PC-9 (cell line): Measurements from ENCODE around the gene PRIM2.
"Not testable (repeated sequence)": the region's sequence is repeated elsewhere in the genome, so short reads cannot be mapped to it uniquely, and the experiment has no call there.

ENCODE experiments used
- CTCF ChIP-seq: fragments of 200-600 bp; sonication (generic); conservative IDR thresholded peaks from 2 replicates; pipeline ENCODE4 v1.6.1; 2017; ENCODE audit warnings: mixed run types, antibody characterized with exemption, mild to moderate bottlenecking, moderate library complexity
- EZH2 ChIP-seq: fragments of 200-600 bp; sonication (generic); IDR thresholded peaks from 2 replicates; pipeline ENCODE4 v1.8.0; 2017; ENCODE audit warnings: antibody characterized with exemption, low read depth

- not testable (repeated sequence) for TF ChIP-seq CTCF, EZH2
Measured at GRCh38 chr6:57488551-57488950, 171.1 kb downstream of the PRIM2 start.
